Muscle of leg (tissue), 11 donors: ENCODE measurements around the gene SPINT4. TPM values are rescaled to one million over a fixed set of nuclear protein-coding genes. Genes with fewer than 3 reads are reported as not detected.
"Not testable (repeated sequence)": the region's sequence is repeated elsewhere in the genome, so short reads cannot be mapped to it uniquely, and the experiment has no call there.

Source experiments
- DNase-seq: peaks from one replicate; pipeline ENCODE4 v3.0.0; 2013
- H3K27ac ChIP-seq: one replicate; pipeline ENCODE4 v1.5.1; 2013; ENCODE audit warnings: mild to moderate bottlenecking, low read length, control low read depth
- H3K27me3 ChIP-seq: one replicate; pipeline ENCODE4 v1.6.1; 2013; ENCODE audit warnings: low read length; ENCODE audit not compliant: control insufficient read depth, insufficient read depth
- H3K36me3 ChIP-seq: one replicate; pipeline ENCODE4 v1.6.1; 2013; ENCODE audit warnings: low read length; ENCODE audit not compliant: control insufficient read depth, insufficient read depth
- H3K4me1 ChIP-seq: one replicate; pipeline ENCODE4 v1.6.1; 2013; ENCODE audit warnings: low read length; ENCODE audit not compliant: control insufficient read depth, insufficient read depth
- H3K4me3 ChIP-seq: one replicate; pipeline ENCODE4 v1.5.1; 2013; ENCODE audit warnings: low read length, control low read depth
- H3K9me3 ChIP-seq: replicated peaks from 2 replicates; pipeline ENCODE4 v1.6.1; 2013; ENCODE audit warnings: low read depth, low read length; ENCODE audit not compliant: control insufficient read depth
- WGBS: methylation state at CpG from one replicate; pipeline ENCODE4 v1.1.5; 2013; ENCODE audit warnings: missing lambda C conversion rate; ENCODE audit not compliant: insufficient coverage; 5-methylcytosine and 5-hydroxymethylcytosine counted together
- polyA plus RNA-seq, 8 donors: library from polyadenylated mRNA; unstranded; fragments of 120-200 nt; gene quantifications; one replicate each; pipeline versions ENCODE4 v1.2.1 to v1.2.3, GENCODE V29; 2013; ENCODE audit warnings: inconsistent platforms in 1 of 8, low replicate concordance in 1 of 8; ENCODE audit not compliant: insufficient read length in 8 of 8, insufficient read depth in 1 of 8
- total RNA-seq: library from RNA; stranded (reverse); fragments of 120-200 nt; gene quantifications from one replicate; pipeline ENCODE4 v1.2.4, GENCODE V29; 2013

SPINT4 gene
- total and polyA plus RNA-seq, 9 donors, result not detected

DNA sequence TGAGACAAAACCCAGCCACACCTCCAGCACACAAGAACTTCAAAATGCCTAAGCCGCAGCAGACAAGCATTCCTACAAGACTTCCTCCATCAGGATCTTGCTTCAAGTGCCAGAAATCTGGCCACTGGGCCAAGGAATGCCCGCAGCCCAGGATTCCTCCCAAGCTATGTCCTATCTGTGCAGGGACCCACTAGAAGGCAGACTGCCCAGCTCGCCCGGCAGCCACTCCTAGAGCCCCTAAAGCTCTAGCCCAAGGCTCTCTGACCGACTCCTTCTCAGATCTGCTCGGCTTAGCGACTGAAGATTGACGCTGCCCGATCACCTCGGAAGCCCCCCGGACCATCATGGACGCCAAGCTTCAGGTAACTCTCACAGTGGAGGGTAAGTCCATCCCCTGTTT is 39.8 kb downstream of the SPINT4 start:
- not testable (repeated sequence) for H3K9me3 ChIP-seq, H3K4me1 ChIP-seq, DNase-seq, H3K27ac ChIP-seq, H3K4me3 ChIP-seq, H3K27me3 ChIP-seq, H3K36me3 ChIP-seq
- WGBS, result 83% methylated on average over 4 of the region's 12 CpGs

DNA sequence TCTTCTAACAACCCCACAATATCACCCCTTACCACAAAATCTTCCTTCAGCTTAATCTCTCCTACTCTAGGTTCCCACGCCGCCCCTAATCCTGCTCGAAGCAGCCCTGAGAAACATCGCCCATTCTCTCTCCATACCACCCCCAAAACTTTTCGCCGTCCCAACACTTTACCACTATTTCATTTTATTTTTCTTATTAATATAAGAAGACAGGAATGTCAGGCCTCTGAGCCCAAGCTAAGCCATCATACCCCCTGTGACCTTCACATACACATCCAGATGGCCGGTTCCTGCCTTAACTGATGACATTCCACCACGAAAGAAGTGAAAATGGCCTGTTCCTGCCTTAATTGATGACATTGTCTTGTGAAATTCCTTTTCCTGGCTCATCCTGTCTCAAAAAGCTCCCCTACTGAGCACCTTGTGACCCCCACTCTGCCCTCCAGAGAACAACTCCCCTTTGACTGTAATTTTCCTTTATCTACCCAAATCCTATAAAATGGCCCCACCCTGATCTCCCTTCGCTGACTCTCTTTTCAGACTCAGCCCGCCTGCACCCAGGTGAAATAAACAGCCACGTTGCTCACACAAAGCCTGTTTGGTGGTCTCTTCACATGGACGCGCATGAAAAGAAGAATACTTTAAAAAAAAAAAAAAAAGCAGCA is 42.6 kb downstream of the SPINT4 start:
- H3K36me3 ChIP-seq, DNase-seq, H3K4me1 ChIP-seq, H3K9me3 ChIP-seq, H3K27me3 ChIP-seq, H3K4me3 ChIP-seq, H3K27ac ChIP-seq: not testable (repeated sequence)
- 68% methylated on average over 6 of the region's 13 CpGs for WGBS

GRCh38 chr20:45765307-45765875 is 43.2 kb downstream of the SPINT4 start:
- Histone ChIP-seq H3K27ac (no peak overlapping the region), H3K4me1 (no peaks in the 10 kb centered on the region), H3K4me3 (no peak overlapping the region), H3K27me3 (no peaks in the 10 kb centered on the region), H3K9me3 (no peaks in the 10 kb centered on the region), H3K36me3 (no peaks in the 10 kb centered on the region)
- DNase-seq, result no peak
- no CpG with 5 or more reads among the region's 4 CpGs for WGBS

GRCh38 chr20:45765980-45766379 is 43.8 kb downstream of the SPINT4 start:
- Histone ChIP-seq H3K27ac (no peak overlapping the region), H3K27me3 (no peaks in the 10 kb centered on the region), H3K9me3 (no peaks in the 10 kb centered on the region), H3K4me3 (no peak overlapping the region), H3K36me3 (no peaks in the 10 kb centered on the region), H3K4me1 (no peaks in the 10 kb centered on the region)
- WGBS, result 31% methylated on average over 2 of the region's 3 CpGs
- no peak for DNase-seq

- no peak overlapping the region for H3K4me3 ChIP-seq
- no peaks in the 10 kb centered on the region for H3K36me3 ChIP-seq
- peaks cover 6% of the 10 kb centered on the region for H3K4me1 ChIP-seq
- no peaks in the 10 kb centered on the region for H3K27me3 ChIP-seq
- no peaks in the 10 kb centered on the region for H3K9me3 ChIP-seq
- no peak for DNase-seq
- H3K27ac ChIP-seq, result no peak overlapping the region
Observed at GRCh38 chr20:45768479-45768878, 46.3 kb downstream of the SPINT4 start.

DNA sequence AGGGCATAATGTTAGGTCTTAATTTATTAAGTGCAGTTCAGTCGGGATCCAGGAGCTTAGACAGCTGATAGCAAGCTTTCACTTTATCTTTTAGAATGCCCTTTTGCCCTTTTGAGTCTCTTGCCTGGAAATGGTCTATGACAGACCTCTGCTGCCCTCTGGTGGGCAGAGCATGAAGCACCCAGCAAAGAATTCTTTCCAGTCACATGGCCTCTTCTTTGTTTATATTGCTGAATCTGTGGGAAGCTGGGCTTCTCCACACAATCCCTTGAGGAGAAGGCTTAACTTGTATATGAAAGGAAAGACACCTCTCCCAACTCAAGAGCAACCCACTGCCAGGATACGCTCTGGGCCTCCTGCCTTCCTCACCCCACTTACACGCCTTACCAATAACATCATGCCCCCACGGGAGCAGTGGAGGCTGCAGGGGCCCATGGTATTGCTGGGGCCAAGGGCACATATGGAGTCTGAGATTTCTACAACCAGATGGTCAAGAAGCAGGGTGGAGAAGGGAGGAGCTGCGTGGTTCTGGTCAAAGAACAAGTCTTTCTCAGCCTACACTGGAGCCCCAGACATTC is 49.1 kb downstream of the SPINT4 start:
- no peaks in the 10 kb centered on the region for H3K36me3 ChIP-seq
- H3K4me3 ChIP-seq, result no peak overlapping the region
- WGBS, result no CpG with 5 or more reads among the region's 5 CpGs
- peak; percentile 89 for DNase-seq
- H3K4me1 ChIP-seq, result peaks cover 6% of the 10 kb centered on the region
- peaks cover 4% of the 10 kb centered on the region for H3K27me3 ChIP-seq
- H3K9me3 ChIP-seq, result no peaks in the 10 kb centered on the region
- peak overlapping the region; percentile 40 for H3K27ac ChIP-seq

GRCh38 chr20:45772693-45773092 is 50.5 kb downstream of the SPINT4 start:
- no peak for DNase-seq
- Histone ChIP-seq H3K27me3 (peaks cover 4% of the 10 kb centered on the region), H3K27ac (no peak overlapping the region), H3K4me1 (peaks cover 6% of the 10 kb centered on the region), H3K9me3 (no peaks in the 10 kb centered on the region), H3K4me3 (no peak overlapping the region), H3K36me3 (no peaks in the 10 kb centered on the region)
- WGBS, result 60% methylated on average over 1 of the region's 3 CpGs

- H3K27ac ChIP-seq, result no peak overlapping the region
- no peaks in the 10 kb centered on the region for H3K36me3 ChIP-seq
- H3K9me3 ChIP-seq, result no peaks in the 10 kb centered on the region
- peaks cover 4% of the 10 kb centered on the region for H3K27me3 ChIP-seq
- WGBS, result no CpG with 5 or more reads among the region's 2 CpGs
- peaks cover 12% of the 10 kb centered on the region for H3K4me1 ChIP-seq
- DNase-seq, result no peak
- H3K4me3 ChIP-seq, result no peak overlapping the region
Observed at GRCh38 chr20:45774945-45775344, 52.8 kb downstream of the SPINT4 start.

- peaks cover 12% of the 10 kb centered on the region for H3K4me1 ChIP-seq
- 87% methylated on average over 3 of the region's 6 CpGs for WGBS
- no peak overlapping the region for H3K4me3 ChIP-seq
- DNase-seq, result no peak
- H3K9me3 ChIP-seq, result no peaks in the 10 kb centered on the region
- no peak overlapping the region for H3K27ac ChIP-seq
- H3K36me3 ChIP-seq, result no peaks in the 10 kb centered on the region
- H3K27me3 ChIP-seq, result peaks cover 4% of the 10 kb centered on the region
Observed at GRCh38 chr20:45775411-45775810, 53.3 kb downstream of the SPINT4 start.
